GM18499 (cell line): Measurements from ENCODE around the gene DMRT3.
"Not testable (repeated sequence)": the region's sequence is repeated elsewhere in the genome, so short reads cannot be mapped to it uniquely, and the experiment has no call there.

Source experiments
- ATAC-seq: cut with Tn5 transposase; IDR thresholded peaks from one replicate; pipeline ENCODE4 v1.9.1; 2021; ENCODE audit warnings: moderate number of reproducible peaks; ENCODE audit not compliant: insufficient read depth, unreplicated experiment

The DMRT3 gene

DNA sequence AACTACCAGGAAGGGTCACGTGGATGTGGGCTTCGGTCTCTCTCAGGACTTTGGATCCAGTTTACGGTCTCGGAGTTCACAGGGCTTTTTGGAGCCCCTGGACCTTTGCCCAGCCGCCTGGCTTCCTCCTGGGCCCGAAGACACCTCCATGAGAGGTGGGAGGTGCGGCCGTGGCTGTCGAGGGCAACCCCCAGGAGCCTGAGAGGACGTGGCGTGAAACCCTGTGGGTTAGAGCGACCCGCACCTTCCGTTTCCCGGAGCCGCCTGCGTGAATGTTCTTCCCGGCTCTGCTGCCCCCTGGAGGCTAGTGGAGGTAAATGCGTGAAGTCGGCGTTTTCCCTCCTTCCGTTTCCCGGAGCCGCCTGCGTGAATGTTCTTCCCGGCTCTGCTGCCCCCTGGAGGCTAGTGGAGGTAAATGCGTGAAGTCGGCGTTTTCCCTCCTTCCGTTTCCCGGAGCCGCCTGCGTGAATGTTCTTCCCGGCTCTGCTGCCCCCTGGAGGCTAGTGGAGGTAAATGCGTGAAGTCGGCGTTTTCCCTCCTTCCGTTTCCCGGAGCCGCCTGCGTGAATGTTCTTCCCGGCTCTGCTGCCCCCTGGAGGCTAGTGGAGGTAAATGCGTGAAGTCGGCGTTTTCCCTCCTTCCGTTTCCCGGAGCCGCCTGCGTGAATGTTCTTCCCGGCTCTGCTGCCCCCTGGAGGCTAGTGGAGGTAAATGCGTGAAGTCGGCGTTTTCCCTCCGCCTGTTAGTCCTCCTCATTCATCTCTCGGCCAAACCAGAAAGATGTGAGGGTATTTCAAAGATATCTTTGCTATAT, 22.1 kb downstream of the DMRT3 start:
- not testable (repeated sequence) for ATAC-seq

- ATAC-seq, result no peak
Observed at GRCh38 chr9:1001838-1002237, 25.4 kb downstream of the DMRT3 start.

DNA sequence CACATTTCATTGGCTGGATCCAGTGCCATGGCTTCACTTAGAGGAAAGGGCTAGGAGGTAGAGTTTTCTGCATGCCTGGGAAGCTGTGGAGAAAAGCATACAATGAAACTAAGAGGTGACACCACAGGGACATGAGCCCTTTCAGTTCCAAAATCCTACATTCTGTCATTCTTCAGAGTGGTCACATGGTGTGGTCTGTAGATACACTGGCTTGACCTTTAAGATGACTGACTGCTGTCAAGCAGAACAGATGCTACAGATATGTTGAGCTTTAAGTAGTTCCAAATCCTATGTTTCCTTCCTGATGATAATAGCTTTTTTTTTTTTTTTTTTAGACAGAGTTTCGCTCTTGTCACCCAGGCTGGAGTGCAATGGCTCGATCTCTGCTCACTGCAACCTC, 26.2 kb downstream of the DMRT3 start:
- no peak for ATAC-seq

DNA sequence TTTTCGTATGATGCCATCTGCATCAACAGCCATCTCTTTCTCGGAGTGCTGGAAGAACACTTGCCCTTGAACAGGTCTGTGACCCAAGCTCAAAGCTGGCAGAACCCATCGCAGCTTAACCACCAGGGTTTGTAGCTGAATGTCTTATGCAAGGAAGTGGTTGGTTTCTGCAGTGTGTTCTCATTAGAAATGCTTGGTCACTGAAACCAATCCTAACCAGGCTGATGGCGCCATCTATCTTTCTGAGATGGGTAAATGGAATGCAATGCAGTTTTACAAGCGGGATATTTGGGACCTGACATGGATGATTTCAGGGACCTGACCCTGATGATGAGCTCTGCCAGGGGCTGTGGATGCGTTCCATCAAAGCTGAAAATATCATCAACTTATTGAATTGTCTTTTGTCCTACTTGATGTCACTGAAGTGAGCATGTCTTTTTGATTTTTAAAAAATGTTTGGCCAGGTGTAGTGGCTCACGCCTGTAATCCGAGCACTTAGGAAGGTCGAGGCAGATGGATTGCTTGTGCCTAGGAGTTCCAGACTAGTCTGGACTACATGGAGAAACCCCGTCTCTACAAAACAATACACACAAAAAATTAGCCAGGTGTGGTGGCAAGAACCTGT, 28.7 kb downstream of the DMRT3 start:
- ATAC-seq, result no peak

DNA sequence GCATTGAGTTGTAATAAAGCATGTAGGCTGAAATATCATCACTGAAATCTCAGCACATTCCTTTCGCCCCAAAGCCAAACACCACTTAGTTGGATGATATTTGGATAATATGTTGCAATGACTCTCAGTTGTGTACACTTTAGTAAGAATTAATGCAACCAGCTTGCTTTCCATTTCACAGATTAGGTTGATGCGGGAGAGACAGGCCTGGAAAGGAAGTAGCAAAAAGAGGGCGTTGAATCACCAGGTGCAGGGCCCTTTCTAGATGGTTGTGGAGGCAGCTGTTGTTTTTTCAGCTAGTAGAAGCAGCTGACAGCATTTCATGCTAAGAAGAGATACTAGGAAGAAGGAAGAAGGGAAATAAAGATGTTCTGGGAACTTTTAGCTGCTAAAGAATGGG, 30.9 kb downstream of the DMRT3 start:
- no peak for ATAC-seq

DNA sequence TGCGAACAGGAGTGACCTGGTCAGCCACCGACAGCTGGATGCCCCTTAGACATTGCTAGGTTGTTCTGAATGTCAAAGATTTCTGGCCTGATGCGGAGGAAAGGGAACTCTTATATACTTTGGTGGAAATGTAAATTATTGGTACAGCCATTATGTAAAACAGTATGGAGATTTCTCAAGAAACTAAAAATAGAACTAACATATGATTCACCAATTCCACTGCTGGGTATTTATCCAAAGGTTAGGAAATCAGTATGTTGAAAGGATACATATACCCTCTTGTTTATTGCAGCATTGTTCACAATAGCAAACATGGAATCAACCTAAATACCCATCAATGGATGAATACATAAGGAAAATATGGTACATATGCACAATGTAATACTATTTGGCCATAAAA, 31.8 kb downstream of the DMRT3 start:
- no peak for ATAC-seq

- peak; percentile 87 for ATAC-seq
Observed at GRCh38 chr9:1009101-1009707, 32.7 kb downstream of the DMRT3 start.

DNA sequence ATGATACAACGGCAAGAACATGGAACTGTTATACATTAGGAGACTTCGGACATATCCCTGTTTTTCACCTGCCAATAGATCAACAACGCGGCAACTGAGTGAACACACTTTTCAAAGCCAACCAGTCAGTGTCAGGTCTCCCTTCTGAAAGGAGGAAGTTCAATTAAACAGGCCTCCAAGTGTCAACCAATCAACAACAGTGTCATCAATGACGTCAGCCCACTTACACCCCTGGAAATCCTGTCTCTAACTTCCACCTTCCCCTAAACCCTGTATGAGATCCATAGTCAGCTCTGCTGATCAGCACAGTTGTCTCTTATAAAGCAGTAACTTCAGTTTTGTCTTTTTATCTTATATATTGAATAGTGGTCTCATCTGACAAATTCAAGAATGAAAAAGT, 36.6 kb downstream of the DMRT3 start:
- ATAC-seq, result no peak

GRCh38 chr9:1014225-1014624, 37.8 kb downstream of the DMRT3 start:
- no peak for ATAC-seq

- no peak for ATAC-seq
Observed at GRCh38 chr9:1014640-1015039, 38.2 kb downstream of the DMRT3 start.

DNA sequence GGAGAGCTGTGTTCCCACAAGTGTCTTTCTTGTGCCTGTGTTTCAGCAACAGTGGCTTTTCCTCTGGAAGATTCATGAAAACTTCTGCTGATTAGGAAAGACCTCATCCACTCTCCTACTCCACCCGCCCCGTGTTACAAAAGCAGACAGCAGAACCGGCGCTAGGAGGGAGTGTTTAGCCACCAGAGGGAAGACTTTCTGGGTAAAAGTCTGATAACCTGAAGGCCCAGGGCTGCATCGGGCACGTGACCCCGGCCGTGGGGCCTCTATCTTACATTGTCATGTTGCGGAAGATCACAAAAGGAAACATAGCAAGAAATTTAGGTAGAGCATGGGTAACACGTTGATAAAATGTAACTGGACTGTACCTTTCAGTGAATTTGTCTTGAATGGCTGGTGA, 41.7 kb downstream of the DMRT3 start:
- no peak for ATAC-seq

DNA sequence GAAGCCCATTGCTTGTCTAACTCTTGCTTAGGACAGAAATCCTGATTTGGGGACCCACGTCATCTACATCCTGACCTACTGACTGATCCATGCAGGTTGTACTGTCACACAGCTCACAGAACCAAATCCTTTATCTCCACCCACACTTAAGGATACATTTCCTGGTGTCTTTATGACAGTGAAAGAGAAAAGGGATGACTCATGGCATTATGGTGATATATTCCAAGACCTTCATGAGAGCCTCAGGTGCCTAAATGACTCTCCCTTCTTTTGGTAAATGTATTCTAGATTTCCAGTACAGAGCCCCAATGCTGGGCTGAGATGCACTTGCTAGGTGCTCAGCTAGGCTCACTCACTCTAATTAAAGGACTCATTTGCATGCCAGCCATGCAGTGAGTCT, 47.7 kb downstream of the DMRT3 start:
- ATAC-seq, result no peak

- no peak for ATAC-seq
Observed at GRCh38 chr9:1025131-1025530, 48.7 kb downstream of the DMRT3 start.

DNA sequence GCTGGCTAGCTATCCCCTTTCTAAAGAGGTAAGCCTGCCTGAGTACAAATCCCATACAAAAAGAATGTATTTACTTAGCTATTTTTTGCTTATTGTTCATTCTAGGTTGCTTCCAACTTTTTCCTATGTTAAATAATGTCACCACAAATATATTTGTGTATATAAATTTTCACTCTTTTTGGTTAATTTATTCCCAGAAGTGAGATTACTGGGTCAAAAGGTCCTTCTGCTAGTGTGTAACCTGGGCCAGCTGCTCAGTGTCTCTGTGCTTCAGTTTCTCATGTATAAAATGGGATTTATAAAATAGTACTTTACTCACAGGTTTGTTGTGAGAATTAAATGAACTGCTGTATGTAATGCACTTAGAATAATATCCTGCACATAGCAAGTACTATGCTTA, 49.8 kb downstream of the DMRT3 start:
- ATAC-seq, result no peak

DNA sequence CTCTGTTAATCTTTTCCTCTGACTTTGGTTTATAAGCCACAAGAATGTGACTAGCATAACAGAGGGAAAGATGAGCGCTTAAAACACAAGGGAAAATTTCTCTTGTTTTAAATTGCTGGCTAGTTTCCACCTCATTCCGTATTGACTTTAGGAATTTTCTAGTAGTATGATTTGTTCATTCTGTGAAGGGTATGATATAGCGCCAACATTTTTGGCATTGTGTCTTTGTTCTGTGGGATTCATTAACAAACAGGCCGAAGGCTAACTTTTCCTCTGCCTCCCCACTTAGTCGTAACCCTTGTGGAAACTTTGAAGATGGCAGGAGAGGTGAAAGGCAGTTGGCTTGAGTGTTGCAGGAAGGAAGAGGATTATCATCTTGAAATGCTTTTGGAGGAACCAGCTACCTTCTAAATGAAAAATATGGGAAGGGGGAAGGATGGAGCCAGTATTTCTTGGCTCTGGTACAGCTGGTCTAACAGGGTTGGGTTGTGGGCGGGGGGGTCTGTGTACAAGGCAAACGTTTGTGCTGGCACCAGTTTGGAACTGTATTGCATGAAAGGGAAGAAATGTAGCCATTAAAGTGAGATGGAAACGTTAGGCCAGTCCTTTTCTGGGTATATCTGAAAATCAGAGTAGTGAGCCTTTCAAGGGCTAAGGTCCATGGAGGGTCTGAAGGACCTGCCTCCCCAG, 52.2 kb downstream of the DMRT3 start:
- ATAC-seq, result no peak

GRCh38 chr9:1031951-1032601, 55.6 kb downstream of the DMRT3 start:
- no peak for ATAC-seq

DNA sequence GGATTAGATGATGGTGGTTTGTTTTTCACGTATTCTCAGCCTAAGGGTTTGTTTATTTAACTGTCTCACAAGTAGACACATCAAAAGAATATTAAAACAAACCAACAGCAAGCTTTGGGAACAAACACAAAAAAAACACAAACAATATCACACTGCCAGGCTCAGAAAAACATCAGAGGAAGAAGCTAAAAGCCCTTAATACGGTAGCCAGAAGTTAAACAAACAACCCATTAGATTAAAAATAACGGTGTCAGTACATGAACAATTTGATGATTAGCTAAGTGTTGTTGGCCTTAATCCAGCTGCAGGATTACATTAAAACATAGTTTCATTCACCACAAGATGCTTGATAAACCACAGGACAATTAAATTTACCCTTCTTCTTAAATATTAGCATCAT, 57.8 kb downstream of the DMRT3 start:
- ATAC-seq, result no peak

DNA sequence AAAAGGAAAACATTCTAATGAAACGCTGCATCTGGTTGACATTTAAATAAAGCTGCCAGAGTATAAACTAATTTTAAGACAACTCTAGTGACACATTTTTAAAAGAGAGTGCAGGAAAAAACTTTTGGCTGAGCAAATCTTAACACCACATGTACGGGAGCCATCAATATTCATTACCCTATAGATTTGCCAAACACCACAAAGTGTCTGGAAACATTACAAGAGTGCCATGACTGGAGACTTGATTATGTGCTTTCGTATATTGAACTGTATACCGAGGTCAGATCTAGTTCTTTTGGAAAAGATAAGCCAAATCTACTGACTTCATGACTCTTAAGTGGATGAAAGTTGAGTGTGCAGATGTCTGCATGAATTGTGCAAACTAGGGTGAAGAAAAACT, 63.1 kb downstream of the DMRT3 start:
- ATAC-seq, result no peak
